ENCODE data around the gene HOXB8. TPM values are rescaled to one million over a fixed set of nuclear protein-coding genes. Genes with fewer than 3 reads are reported as not detected.

The HOXB8 gene
- total RNA-seq, 4 donors from 2014 or later = 1.4 TPM; not detected in 3

GRCh38 chr17:48600244-48601098, 14.6 kb downstream of the HOXB8 start:
- Histone ChIP-seq H3K36me3 (no peaks in the 10 kb centered on the region), H3K4me1 (peaks cover 5 to 22% of the 10 kb centered on the region in 2 donors), H3K27ac (no peak overlapping the region), H3K4me3 (replicated peaks in 1 of 3) (no peak overlapping the region), H3K9me3 (no peaks in the 10 kb centered on the region), H3K27me3 (peaks cover 79% of the 10 kb centered on the region)
- DNase-seq = no peak
- WGBS, 2 donors = 37 to 51% methylated on average over 17 of the region's 17 CpGs
- no peak for TF ChIP-seq POLR2A (IDR thresholded peaks at IDR 0.05)
- TF ChIP-seq, protein P1, sequence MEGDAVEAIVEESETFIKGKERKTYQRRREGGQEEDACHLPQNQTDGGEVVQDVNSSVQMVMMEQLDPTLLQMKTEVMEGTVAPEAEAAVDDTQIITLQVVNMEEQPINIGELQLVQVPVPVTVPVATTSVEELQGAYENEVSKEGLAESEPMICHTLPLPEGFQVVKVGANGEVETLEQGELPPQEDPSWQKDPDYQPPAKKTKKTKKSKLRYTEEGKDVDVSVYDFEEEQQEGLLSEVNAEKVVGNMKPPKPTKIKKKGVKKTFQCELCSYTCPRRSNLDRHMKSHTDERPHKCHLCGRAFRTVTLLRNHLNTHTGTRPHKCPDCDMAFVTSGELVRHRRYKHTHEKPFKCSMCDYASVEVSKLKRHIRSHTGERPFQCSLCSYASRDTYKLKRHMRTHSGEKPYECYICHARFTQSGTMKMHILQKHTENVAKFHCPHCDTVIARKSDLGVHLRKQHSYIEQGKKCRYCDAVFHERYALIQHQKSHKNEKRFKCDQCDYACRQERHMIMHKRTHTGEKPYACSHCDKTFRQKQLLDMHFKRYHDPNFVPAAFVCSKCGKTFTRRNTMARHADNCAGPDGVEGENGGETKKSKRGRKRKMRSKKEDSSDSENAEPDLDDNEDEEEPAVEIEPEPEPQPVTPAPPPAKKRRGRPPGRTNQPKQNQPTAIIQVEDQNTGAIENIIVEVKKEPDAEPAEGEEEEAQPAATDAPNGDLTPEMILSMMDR (IDR thresholded peaks at IDR 0.05) = no peak
- intact Hi-C loops (cut with DNase I) = no loop called here

DNA sequence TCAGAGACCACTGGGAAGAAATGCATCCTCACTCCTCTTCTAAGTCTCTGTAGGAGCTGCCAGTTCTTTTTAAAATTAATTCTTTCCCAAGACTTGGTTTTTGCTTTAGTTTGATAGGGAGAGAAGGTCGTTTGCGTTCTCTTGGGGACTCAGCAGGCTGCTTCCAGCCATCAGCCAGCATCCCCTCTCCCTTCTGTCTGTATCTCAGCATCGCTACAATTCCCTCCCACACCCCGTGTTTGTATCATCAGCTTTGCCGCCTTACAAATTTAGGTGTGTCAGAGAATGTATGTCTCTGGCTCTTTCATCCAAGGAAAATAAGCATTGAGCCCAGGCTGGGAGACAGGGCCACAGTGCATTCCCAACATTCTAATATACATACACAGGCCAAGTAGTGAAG, 15.7 kb downstream of the HOXB8 start:
- peaks cover 76% of the 10 kb centered on the region for H3K27me3 ChIP-seq
- intact Hi-C loops (cut with DNase I) = loop anchor here (10.0 kb wide), 1 partner anchor 395 kb away; the partner anchor contains the start of gene IGF2BP1
- H3K36me3 ChIP-seq = no peaks in the 10 kb centered on the region
- H3K9me3 ChIP-seq = no peaks in the 10 kb centered on the region
- peaks cover 5 to 22% of the 10 kb centered on the region in 2 donors for H3K4me1 ChIP-seq
- no peak overlapping the region for H3K4me3 ChIP-seq (replicated peaks in 1 of 3)
- TF ChIP-seq, protein P1 (IDR thresholded peaks at IDR 0.05) = no peak
- TF ChIP-seq POLR2A (IDR thresholded peaks at IDR 0.05) = no peak
- WGBS, 2 donors = 38 to 54% methylated on average over 5 of the region's 5 CpGs
- no peak overlapping the region for H3K27ac ChIP-seq
- no peak for DNase-seq

- no peaks in the 10 kb centered on the region for H3K9me3 ChIP-seq
- TF ChIP-seq, protein P1 (IDR thresholded peaks at IDR 0.05) = no peak
- no peak for TF ChIP-seq POLR2A (IDR thresholded peaks at IDR 0.05)
- no peak overlapping the region for H3K27ac ChIP-seq
- H3K4me3 ChIP-seq (replicated peaks in 1 of 3) = no peak overlapping the region
- H3K27me3 ChIP-seq = peaks cover 70% of the 10 kb centered on the region
- intact Hi-C loops (cut with DNase I) = loop anchor here (10.0 kb wide), 1 partner anchor 396 kb away; the partner anchor contains the start of gene IGF2BP1
- DNase-seq = no peak
- no peaks in the 10 kb centered on the region for H3K36me3 ChIP-seq
- 26% methylated on average over 7 of the region's 7 CpGs for WGBS, 2 donors
- peaks cover 5 to 26% of the 10 kb centered on the region in 2 donors for H3K4me1 ChIP-seq
Observed at GRCh38 chr17:48598736-48599135, 16.4 kb downstream of the HOXB8 start.

- no peaks in the 10 kb centered on the region for H3K9me3 ChIP-seq
- no peak overlapping the region for H3K27ac ChIP-seq
- H3K27me3 ChIP-seq = peaks cover 71% of the 10 kb centered on the region
- H3K4me3 ChIP-seq (replicated peaks in 1 of 3) = peak overlapping the region in 1 of 3 donors; percentile 28
- H3K4me1 ChIP-seq = peaks cover 5 to 32% of the 10 kb centered on the region in 2 donors
- TF ChIP-seq, protein P1 (IDR thresholded peaks at IDR 0.05) = no peak
- TF ChIP-seq POLR2A (IDR thresholded peaks at IDR 0.05) = no peak
- intact Hi-C loops (cut with DNase I) = loop anchor here (10.0 kb wide), 1 partner anchor 397 kb away; the partner anchor contains the start of gene IGF2BP1
- DNase-seq = peak in 1 of 2 donors; percentile 23
- 3% methylated on average over 22 to 48 of the region's 68 CpGs for WGBS, 2 donors
- no peaks in the 10 kb centered on the region for H3K36me3 ChIP-seq
Observed at GRCh38 chr17:48597778-48598631, 17.1 kb downstream of the HOXB8 start.
